MV-4-11 (cell line): ENCODE data around the gene GNAT3.

Source experiments
- DNase-seq: peaks from one replicate; lab custom pipeline; 2025; lab: John Stamatoyannopoulos, UW

Gene GNAT3

DNA sequence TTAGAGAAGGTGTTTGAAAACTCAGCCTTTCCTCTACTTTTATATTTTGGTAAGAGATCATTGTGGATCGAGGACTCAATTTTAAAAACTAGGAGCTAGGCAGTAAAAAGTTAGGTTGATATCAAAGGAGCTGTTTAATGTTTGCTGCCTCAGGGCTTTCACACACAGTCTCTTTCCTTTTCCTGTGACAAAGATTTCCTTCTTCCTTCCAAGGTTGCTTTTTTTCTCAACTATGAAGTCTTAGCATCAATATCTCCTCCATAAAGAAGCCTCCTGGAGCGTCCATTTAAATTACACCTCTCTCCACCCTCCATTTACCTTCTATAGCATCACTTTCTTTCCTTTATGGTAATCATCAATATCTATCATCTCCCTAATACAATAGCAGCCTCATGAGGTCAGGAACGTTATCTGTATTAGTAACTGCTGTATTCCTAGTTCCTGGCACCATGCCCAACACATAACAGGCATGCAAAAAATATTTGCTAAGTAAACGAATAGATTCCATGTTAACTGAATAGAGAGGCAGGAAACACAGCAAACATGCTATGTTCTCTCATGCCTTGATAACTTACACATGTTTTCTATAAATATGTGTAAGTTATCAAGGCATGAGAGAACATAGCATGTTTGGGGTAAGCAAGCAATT lies 48.5 kb downstream of the GNAT3 start:
- DNase-seq: no peak

DNA sequence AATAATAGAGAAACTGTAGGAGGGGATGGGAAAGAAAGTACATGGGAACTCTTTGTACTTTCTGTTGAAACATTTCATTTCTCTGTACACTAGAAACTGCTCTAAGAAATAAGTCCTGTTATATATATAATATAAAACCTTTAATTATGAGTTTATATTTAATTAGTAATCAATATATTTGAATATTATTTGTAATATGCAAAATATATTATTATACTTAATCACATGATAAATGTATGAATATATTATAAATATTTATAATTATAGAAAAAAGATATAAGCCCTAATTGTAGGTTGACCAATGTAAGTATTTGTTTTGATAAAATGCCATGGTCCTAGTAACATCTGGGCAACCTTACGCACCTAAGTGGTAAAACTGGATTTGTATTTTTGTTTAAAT lies 51.0 kb downstream of the GNAT3 start:
- no peak for DNase-seq

DNA sequence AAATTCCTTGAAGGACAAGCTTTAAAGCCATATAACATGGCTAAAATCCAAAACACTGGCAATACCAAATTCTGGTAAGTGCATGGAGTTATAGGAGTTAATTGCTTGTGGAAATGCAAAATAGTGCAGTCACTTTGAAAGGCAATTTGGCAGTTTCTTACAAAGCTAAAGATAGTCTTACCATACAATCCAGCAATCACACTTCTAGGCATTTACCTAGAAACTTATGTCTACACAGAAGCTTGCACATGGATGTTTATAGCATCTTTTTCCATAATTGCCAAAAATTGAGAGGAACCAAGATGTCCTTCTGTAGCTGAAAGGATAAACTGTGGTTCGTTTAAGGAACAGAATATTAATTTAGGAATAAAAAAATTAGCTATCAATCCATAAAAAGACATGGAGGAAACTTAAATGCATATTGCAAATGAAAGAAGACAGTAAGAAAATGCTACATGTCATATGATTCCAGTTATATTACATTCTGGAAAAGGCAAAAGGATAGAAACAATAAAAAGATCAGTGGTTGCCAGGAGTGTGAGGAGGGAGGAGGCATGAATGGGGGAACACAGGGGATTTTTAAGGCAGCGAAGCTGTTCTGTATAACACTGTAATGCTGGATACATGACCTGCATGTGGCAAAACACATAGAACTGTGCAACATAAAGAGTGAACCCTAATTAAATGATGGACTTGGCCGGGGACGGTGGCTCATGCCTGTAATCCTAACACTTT lies 51.9 kb downstream of the GNAT3 start:
- DNase-seq: no peak

DNA sequence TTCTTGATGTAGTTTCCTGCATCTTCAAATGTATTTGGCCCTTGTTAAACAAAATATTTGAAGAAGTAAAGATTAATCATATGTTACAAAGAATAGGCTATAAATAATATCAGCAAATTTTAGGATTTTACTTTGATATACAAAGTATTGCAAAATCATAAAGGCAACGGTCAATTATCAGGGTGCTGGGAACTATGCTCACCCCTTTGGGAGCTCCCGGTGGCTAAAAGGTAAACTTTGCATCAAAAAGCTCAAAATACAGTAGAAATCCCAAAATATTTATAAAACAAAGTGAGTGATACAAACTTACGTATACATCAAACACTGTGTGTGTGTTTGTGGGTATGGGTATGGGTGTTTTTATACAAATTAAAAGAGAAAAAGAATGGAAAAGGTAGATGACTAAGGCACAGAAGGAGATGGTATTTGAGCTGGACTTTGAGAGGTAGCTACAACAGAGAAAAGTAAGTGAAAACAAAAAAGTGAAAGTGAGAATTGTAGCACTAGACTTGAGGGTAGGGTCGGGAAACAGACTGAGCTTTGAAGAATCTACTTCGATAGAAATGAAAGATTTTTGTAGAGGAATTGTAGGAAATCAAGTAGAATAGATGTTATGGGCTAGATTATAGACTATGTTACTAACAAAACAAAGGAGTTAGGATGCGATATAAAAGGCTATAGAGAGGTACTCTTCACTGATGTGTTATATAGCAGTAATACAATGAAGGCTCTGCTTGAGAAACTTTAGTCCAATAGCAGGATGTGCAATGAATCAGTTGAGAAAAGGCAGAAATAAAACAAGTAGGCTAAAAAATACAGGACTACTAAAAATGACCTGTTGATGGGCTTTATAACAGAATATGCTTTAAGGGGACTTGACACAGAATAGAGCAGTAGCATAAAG lies 52.8 kb downstream of the GNAT3 start:
- DNase-seq: no peak

DNA sequence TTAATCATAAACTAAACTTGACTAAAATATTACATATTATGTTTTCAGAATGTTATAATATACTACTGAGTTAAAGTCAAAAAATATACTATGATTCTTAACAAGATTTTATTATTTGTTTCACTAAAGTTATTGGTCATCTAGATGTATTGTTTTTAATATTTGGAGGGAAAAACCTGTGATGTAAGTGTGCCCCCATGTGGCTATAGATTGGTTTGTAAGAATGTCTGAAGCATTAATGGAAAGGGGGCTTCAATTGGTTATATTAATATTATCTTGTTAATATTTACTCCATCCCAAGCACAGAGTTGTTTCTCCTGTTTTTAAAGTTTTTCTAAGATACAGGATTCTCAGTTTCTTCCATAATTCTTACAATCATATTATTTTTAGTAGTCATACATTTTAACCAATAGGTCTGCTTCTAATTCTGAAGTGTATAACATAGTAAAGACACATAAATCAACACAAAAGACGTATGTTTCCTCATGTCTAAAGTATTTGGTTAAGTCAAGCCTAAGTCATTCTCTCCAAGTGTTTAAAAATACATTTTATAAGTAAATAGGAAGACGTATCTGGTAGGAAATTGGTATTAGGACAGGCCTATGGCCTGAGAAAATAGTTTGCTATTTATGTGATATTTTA lies 58.0 kb downstream of the GNAT3 start:
- peak; percentile 18 for DNase-seq

DNA sequence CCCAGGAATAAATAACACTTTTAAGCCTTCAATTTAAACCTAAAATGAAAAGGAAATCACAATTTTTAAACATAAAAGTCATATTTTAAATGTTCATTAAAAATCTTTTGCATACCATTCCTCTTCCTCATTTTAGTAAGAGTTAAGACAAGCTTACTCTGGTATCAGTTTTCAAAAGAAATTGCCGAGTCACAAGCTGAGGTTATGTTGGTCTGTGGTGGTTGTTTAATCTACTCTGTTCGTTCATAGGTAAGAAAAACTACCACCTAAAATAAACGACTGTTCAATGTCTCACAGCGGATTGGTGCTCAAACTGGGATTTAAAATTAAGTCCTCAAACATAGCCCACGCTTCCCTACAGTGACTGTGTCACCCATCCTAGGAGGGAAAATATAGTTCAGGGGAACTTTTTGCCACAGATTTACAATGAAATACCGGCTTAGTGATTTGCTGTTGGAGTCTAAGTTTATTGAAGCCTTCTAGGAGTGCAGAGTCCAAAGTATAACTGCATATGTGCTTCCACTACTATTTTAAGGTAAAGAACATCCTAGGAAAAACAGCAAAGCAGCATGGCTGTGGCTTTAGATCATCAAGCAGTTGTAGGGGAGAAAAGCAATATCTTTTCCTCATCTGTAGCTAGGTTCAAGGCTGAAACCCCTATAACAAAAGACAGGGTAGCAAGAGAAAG lies 61.1 kb downstream of the GNAT3 start:
- peak; percentile 31 for DNase-seq

DNA sequence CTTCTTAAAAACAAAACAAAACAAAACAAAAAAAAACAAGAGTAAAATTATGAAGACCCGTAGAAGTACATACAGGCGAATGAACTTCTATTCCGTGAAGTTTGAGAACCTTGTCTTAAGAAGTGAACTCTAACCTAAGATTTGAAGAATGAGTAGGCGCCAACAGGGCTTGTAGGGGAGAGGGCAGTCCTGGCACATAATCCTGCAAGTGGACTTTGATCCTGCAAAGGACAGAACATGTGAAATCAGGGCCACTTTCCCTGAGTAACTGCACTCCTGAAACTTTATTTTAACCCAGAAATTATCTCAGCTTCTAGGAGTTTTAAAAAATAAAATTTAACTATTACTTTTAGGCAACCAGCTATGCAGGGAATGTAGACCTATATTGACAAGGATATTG lies 62.0 kb downstream of the GNAT3 start:
- no peak for DNase-seq

DNA sequence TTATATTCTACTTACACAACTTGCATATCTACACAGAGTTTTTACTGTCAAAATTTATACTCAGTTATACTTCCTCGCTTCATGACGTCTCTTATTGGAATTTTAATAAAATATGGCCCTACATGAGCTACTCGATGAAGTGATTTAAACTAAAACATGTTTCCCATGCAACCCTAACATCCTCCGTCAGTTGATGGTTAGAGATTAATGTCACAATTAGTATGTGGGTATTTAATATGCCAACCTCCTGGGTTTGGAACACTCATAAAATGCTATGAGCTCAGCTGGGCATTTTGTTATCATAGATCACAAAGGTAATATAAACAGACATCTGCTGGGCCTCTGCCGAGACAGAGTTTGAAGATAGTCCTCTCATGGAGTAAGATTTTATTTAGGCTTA lies 66.5 kb downstream of the GNAT3 start:
- DNase-seq: no peak

DNA sequence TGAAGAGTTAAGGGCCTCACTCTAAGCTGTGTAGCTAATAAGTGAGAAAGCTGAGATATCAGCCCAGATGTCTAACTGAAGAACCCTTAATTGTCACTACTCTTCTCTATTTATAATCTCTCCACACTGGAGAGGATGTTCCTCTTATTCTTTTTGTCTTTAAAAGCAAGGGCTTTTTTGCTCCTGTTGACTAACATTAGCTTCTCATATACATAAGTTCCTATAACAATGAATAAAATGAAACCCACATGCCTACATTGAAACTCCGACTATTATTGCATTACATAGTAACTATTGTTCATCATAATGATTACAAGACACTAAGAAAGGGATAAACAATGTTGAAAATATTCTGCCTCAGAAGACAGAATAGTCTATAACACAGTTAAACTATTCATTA lies 67.1 kb downstream of the GNAT3 start:
- peak; percentile 34 for DNase-seq

DNA sequence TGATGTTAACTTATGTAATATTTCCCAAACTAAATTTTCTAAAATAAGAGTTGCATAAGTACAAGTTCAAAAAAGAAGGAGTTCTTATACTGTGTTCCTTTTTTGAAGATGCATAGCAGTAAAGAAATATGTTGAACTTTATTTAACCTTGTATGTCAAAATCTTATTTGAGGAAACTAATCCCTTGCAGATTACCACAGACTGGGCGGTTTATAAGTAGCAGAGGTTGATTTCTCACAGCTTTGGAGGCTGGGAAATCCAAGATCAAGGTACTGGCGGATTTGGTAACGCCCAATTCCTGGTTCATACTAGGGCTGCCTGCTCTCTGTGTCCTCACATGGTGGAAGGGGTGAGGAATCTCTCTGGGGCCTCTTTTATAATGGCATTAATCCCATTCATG lies 68.5 kb downstream of the GNAT3 start:
- DNase-seq: peak; percentile 96

DNA sequence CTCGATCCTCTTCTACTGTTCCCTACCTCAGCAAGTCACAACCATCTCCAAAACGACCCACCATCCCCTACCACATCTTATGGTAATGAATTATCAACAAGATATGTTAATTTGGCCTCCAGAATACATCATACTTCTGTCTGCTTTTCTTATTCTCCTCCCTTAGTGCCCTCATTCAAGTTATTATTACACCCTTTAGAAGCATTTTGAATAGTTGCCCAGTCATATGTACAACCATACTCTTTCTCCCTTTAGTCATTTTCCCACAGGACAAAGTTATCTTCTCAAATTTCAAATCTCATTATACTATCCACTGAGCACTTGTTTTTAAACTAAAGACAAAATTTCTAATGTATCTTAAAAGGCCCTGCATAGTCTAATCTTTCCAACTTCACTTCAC lies 71.0 kb downstream of the GNAT3 start:
- DNase-seq: no peak

DNA sequence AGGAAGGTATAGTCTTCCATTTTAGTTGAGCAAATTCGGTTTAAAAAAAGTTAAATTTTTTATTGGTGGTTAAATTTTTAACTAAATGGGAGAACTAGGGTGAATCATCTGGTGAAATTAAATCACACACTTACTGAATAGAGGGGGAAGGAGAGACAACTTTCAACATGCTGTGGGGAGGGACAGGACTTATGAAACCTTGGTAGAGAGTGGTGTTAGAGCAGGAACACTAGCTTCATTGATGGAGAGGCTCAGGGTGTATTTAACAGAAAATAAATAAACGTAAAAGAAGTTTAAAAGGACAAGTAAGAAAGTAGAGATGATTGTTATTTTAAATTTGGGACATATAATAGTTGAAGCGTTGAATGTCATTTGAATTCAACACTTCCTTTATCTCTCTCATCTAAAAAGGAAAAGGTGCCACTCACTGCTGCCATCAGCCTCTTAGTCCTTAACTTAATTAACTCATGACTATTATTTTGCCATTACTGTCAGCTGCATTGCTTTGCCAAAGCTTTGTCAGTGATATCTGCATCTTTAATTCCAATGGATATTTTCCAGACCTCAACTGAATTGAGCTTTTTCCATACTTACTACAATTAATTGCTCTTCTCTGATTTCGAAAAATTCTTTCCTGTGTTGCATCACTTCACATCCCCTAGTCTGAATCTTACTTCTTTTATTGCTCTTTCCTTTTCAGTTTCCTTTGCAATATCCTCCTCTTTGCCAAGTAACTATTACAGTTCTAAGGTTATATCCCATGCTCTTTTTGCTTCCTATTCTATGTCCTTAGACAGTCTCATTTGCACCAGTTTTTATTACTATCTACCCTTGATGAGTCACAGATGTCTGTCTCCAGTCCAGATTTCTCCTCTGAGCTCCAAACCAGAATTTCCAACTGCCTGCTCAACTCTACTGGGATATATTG lies 71.7 kb downstream of the GNAT3 start:
- DNase-seq: peak; percentile 38

DNA sequence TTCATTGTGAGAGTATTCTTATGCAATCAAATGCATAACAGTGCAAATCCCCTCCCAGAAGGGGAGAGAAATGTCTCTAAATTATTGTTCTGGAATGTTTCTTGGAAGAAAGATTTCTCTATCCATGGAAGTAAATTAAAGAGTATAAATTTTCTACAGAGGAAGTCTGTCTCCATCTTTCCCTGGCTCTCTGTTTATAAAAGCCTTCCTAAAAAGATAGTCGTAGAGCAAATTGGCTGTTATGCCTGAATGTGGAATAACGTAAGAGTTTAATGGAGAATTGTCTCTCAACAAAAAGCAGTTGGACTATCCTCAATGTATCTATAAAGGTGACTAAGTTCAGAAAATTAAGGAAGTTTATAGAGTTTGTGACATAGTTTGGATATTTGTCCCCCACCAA lies 76.3 kb downstream of the GNAT3 start:
- DNase-seq: no peak

DNA sequence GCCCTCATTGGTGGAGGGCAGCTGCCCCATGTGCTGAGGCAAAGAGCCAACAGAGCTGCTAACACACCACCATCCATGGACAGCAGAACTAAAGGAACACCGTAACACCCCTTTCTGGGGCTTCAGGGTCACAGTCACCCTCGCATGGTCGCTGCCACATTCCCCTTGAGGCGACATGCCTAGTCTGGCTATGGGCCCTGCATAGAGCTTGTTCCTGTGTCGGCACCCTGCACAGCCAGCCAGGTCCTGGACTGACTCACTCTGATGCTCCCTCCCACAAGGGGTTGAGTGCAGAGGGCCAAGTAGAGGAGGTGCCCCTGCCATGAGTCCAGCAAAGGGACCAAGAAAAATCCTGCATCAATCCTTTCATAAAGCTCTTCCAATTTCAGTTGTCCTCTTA lies 77.8 kb downstream of the GNAT3 start:
- DNase-seq: no peak

DNA sequence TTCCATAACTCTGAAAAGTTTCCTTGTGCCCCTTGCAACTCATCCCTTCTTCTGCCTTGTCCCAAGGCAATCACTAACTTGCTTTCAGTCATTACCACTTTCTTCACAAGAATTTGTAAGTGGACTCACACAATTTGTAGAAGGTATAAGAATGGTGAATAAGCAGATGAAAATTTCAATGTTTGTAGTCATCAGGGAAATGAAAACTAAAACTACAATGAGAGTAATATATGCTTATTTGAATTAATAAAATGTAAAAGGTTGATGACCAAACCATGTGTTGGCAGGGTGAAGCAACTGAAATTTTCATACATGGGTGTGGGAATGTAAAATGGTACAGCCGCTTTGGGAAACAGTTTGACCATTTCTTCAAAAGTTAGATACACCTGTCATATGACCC lies 79.7 kb downstream of the GNAT3 start:
- no peak for DNase-seq

DNA sequence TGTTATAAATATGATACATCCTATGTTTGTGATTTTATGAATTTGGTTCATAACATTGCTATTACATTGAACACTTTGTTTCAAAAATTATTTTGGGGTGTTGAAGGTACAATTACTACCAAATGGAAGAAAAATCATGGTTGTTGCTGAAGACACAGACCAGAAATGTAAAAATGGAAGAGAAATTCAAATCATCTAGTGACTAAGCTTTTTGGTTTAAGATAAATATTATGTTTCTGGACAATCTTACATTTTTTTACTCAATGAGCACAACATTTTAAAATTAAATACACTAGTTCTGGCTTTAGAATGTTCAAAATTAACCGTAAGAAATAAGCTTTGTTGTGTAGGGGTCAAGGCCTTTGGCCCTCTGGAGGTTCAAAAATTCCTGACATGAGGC lies 82.7 kb downstream of the GNAT3 start:
- no peak for DNase-seq

DNA sequence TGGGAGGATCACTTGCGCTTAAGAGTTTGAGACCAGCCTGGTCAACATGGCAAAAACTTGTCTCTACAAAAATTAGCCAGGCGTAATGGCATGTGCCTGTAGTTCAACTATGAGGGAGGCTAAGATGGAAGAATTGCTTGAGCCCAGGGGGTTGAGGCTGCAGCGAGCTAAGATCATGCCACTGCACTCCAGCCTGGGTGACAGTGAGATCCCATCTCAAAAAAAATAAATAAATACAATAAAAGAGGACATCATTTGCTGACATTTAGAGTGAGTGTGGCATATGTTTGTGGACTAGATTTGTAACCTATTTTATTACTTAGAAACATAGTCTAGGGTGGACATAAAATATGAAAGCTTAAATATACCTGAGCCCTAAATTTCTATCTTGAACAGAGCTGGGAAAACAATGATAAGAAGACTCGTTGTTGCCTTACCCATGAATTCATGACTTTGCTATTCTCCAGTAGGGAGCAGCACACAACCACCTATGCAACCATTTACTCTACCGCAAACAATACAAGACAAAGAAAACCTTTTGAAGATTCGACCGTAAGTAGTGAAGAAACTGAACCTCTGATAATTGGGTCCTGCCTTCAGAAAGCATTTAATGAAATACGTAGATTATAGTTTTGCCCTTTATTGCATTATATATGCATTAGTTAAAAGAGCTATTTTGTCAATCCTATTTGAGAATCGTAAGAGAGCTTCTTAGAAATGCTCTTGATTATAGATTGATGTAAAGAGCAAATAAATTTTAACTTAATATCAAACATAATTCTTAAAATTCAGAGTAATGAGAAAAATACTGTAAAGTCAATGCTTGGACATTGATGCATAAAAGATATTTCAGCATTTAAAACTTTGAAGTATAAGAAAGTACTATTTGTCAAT lies 83.5 kb downstream of the GNAT3 start:
- peak; percentile 57 for DNase-seq

DNA sequence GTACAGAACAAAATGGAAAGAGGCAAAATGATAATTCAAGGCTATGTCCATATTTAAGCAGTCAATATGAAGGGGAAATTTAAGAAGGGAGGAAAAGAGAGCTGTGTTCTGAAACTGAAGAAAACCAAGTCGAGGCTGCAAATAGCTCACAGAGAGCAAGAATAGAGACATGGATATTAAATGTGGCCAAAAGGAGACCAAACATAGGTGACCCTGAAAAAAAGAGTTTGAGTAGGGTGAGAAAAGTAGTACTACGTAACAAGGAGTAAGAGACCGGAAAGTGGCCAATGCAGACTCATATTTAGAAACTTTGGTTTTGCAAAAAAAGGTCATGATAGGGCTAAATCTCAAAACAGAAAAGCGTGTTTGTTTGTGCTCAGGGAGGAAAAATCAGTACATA lies 84.6 kb downstream of the GNAT3 start:
- no peak for DNase-seq

DNA sequence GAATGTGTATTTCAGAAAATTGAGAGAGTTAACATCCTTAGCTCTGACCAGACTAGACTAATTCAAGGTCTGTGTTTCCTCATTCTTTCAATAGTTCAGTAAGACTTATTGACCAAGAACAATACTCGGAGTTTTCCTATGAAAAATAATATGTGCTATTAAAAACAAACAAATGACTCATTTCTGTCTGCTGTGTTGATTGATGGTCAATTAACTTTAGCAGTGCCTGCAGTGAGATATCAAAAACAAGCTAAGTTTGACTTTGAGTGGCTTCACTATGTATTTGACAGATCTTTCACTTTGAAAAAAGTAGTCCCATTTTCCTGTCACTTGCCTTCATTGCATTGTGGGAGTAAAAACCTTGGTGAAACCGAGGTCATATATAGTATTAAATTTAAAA lies 91.0 kb downstream of the GNAT3 start:
- DNase-seq: no peak
